HepG2 (cell line): ENCODE data around the gene FXR2. TPM values are rescaled to one million over a fixed set of nuclear protein-coding genes. Genes with fewer than 3 reads are reported as not detected.

Source experiments
- CBFB ChIP-seq: sonication (generic); formaldehyde crosslinking; IDR thresholded peaks from 2 replicates; pipeline ENCODE4 v1.4.0; 2020; ENCODE audit warnings: missing genetic modification reagents
- DNMT3B ChIP-seq: conservative IDR thresholded peaks from 2 replicates; pipeline ENCODE4 v1.6.1; 2016; ENCODE audit warnings: missing biosample characterization, control low read depth
- FOXC1 ChIP-seq: sonication (generic); formaldehyde crosslinking; IDR thresholded peaks from 2 replicates; pipeline ENCODE4 v1.8.0; 2022; ENCODE audit warnings: mild to moderate bottlenecking, missing genetic modification reagents, borderline replicate concordance
- FUBP1 ChIP-seq: sonication (generic); formaldehyde crosslinking; IDR thresholded peaks from 2 replicates; pipeline ENCODE4 v1.5.1; 2020; ENCODE audit warnings: missing genetic modification reagents, mild to moderate bottlenecking, borderline replicate concordance
- GATA4 ChIP-seq: sonication (generic); IDR thresholded peaks from 2 replicates; pipeline ENCODE4 v1.6.1; 2016; ENCODE audit warnings: antibody characterized with exemption, low read depth, borderline replicate concordance
- GLI4 ChIP-seq: sonication (generic); formaldehyde crosslinking; IDR thresholded peaks from 2 replicates; pipeline ENCODE4 v1.5.1; 2020; ENCODE audit warnings: missing genetic modification reagents, mild to moderate bottlenecking, moderate library complexity, borderline replicate concordance
- HOMEZ ChIP-seq: IDR thresholded peaks from 2 replicates; pipeline ENCODE4 v1.6.1; 2016; ENCODE audit warnings: low read depth
- KAT7 ChIP-seq: IDR thresholded peaks from 2 replicates; pipeline ENCODE4 v1.6.1; 2018; ENCODE audit warnings: borderline replicate concordance, missing compliant biosample characterization
- KLF12 ChIP-seq: sonication (generic); formaldehyde crosslinking; IDR thresholded peaks from 2 replicates; pipeline ENCODE4 v1.4.0; 2020; ENCODE audit warnings: missing genetic modification reagents, borderline replicate concordance
- KMT2A ChIP-seq: sonication (generic); formaldehyde crosslinking; IDR thresholded peaks from 2 replicates; pipeline ENCODE4 v1.4.0; 2020; ENCODE audit warnings: missing genetic modification reagents
- MIER2 ChIP-seq: IDR thresholded peaks from 2 replicates; pipeline ENCODE4 v1.6.1; 2016; ENCODE audit warnings: missing biosample characterization, missing genetic modification reagents
- MIXL1 ChIP-seq: IDR thresholded peaks from 2 replicates; pipeline ENCODE4 v1.6.1; 2016
- RFX5 ChIP-seq: IDR thresholded peaks from 2 replicates; pipeline ENCODE4 v1.6.1; 2011; ENCODE audit warnings: low read depth, low read length, improper control_type of control experiment
- RNF219 ChIP-seq: sonication (generic); formaldehyde crosslinking; IDR thresholded peaks from 2 replicates; pipeline ENCODE4 v1.5.0; 2020; ENCODE audit warnings: mild to moderate bottlenecking, missing genetic modification reagents
- SIN3A ChIP-seq: IDR thresholded peaks from 2 replicates; pipeline ENCODE4 v1.6.1; 2011; ENCODE audit warnings: low read depth, mild to moderate bottlenecking, control low read depth, low read length, borderline replicate concordance
- TFDP1 ChIP-seq: IDR thresholded peaks from 2 replicates; pipeline ENCODE4 v1.6.1; 2016; ENCODE audit warnings: missing compliant biosample characterization, missing genetic modification reagents, borderline replicate concordance
- ZMYM2 ChIP-seq: sonication (generic); formaldehyde crosslinking; IDR thresholded peaks from 2 replicates; pipeline ENCODE4 v1.8.0; 2022; ENCODE audit warnings: mild to moderate bottlenecking, missing genetic modification reagents
- ZNF234 ChIP-seq: sonication (generic); formaldehyde crosslinking; conservative IDR thresholded peaks from 2 replicates; pipeline ENCODE4 v1.5.1; 2020; ENCODE audit warnings: mild to moderate bottlenecking, missing genetic modification reagents
- ZNF367 ChIP-seq: sonication (generic); formaldehyde crosslinking; IDR thresholded peaks from 2 replicates; pipeline ENCODE4 v1.4.0; 2020; ENCODE audit warnings: missing genetic modification reagents, borderline replicate concordance
- ZNF713 ChIP-seq: sonication (generic); formaldehyde crosslinking; IDR thresholded peaks from 2 replicates; pipeline ENCODE4 v1.4.0; 2020; ENCODE audit warnings: mild to moderate bottlenecking, missing genetic modification reagents
- ZNF777 ChIP-seq: sonication (generic); formaldehyde crosslinking; IDR thresholded peaks from 2 replicates; pipeline ENCODE4 v1.4.0; 2020; ENCODE audit warnings: missing genetic modification reagents
- ZNF792 ChIP-seq: IDR thresholded peaks from 2 replicates; pipeline ENCODE4 v1.6.1; 2016
- ZSCAN30 ChIP-seq: sonication (generic); formaldehyde crosslinking; IDR thresholded peaks from 2 replicates; pipeline ENCODE4 v1.5.0; 2020; ENCODE audit warnings: mild to moderate bottlenecking, missing genetic modification reagents
- ZZZ3 ChIP-seq: sonication (generic); formaldehyde crosslinking; IDR thresholded peaks from 2 replicates; pipeline ENCODE4 v1.4.0; 2020; ENCODE audit warnings: missing genetic modification reagents, mild to moderate bottlenecking, borderline replicate concordance
- polyA plus RNA-seq, 8 experiments: library from polyadenylated mRNA; depleted of rRNA in 3 of 8; stranded (reverse) in 7 of 8; unstranded in 1 of 8; fragments of >200 nt; fragmentation: Illumina TruSeq in 4 of 8; extraction: Trizol in 4 of 8; gene quantifications; 2 replicates each; pipeline versions ENCODE4 v1.2.1 to v1.2.3, GENCODE V29; 2011 to 2016; ENCODE audit warnings: low read depth in 4 of 8, missing spikeins in 1 of 8, mixed read lengths in 1 of 8; ENCODE audit not compliant: insufficient read depth in 1 of 8
- total RNA-seq, 5 experiments: library from RNA; depleted of rRNA; stranded (reverse); fragments of >200 nt; fragmentation: Illumina TruSeq; extraction: Trizol; gene quantifications; 2 replicates each; pipeline ENCODE4 v1.2.3, GENCODE V29; 2016; ENCODE audit warnings: low read depth in 1 of 5

Gene FXR2
- total and polyA plus RNA-seq, 2 of the 13 experiments (the other 11 are each of a cell fraction or from before 2014, with no cell fraction given): 20.9 to 24.4 TPM

- TF ChIP-seq FUBP1 (no peak), RFX5 (no peak), ZNF367 (CRISPR knock-in tag) (peak; percentile 70; the same call in 1 of the 2 replicates), ZNF777 (CRISPR knock-in tag) (peak; percentile 70), MIER2 (CRISPR knock-in tag) (no peak; the same call in 1 of the 2 replicates), KAT7 (CRISPR knock-in tag) (peak; percentile 53; the same call in 1 of the 2 replicates), ZNF713 (CRISPR knock-in tag) (no peak), RNF219 (CRISPR knock-in tag) (0 out of 2 replicates have a peak, but pooled peaks have one; percentile 73), KMT2A (no peak), ZSCAN30 (CRISPR knock-in tag) (peak; percentile 69; the same call in 1 of the 2 replicates), GATA4 (no peak), ZNF234 (CRISPR knock-in tag) (no peak), MIXL1 (peak; percentile 30), ZMYM2 (CRISPR knock-in tag) (no peak), TFDP1 (CRISPR knock-in tag) (peak; percentile 94), CBFB (CRISPR knock-in tag) (peak; percentile 65), ZZZ3 (CRISPR knock-in tag) (0 out of 2 replicates have a peak, but pooled peaks have one; percentile 50), ZNF792 (CRISPR knock-in tag) (peak; percentile 69), FOXC1 (CRISPR knock-in tag) (no peak; the same call in 1 of the 2 replicates), KLF12 (peak; percentile 94; the same call in 1 of the 2 replicates), DNMT3B (CRISPR knock-in tag) (no peak), GLI4 (CRISPR knock-in tag) (no peak), HOMEZ (CRISPR knock-in tag) (no peak), SIN3A (no peak)
Observed at GRCh38 chr17:7583253-7584109, 31.2 kb downstream of the FXR2 start, which contains the start of gene MPDU1 (continued).
